K562 (cell line): Measurements from ENCODE around the gene ARHGAP30. TPM values are rescaled to one million over a fixed set of nuclear protein-coding genes. Genes with fewer than 3 reads are reported as not detected.
A peak's percentile ranks its signal among the peaks of the same experiment; 100 is the strongest.

Experiments used
- ATAC-seq: fragments of 200-7000 bp; cut with Tn5 transposase; 3 replicates; pipeline ENCODE4 v1.9.1; 2020; ENCODE audit warnings: moderate library complexity
- BruUV-seq: library from RNA; stranded (reverse); fragments of 400-500 nt; replicated peaks from 2 replicates; lab custom pipeline; 2021; lab: Mats Ljungman, UMichigan
- CTCF ChIA-PET: fragments of 300-600 bp; formaldehyde crosslinking; extraction: SDS; loops from one replicate; lab custom pipeline; 2021; ENCODE audit warnings: low intra/inter-chr PET ratio; lab: Yijun Ruan, JAX
- POLR2A ChIA-PET: fragments of 300-600, 350-650 bp; sonication (Branson Sonifier 250); formaldehyde crosslinking; extraction: SDS; loops from one replicate; lab custom pipeline; 2021; ENCODE audit warnings: antibody characterized with exemption, inconsistent platforms; lab: Yijun Ruan, JAX
- DNase-seq, 4 experiments: peaks; one replicate each; pipeline versions ENCODE4 v3.0.0 to v3.0.0-alpha.2; 2011 to 2018; ENCODE audit warnings: low spot score in 3 of 4, mixed read lengths in 3 of 4; ENCODE audit errors: extremely low read depth in 1 of 4
- FAIRE-seq: peaks from 2 replicates; lab custom pipeline; 2011; peaks lifted over from hg19 to GRCh38; lab: Jason Lieb, UNC
- H2AFZ ChIP-seq: 2 replicates; pipeline ENCODE4 v1.6.0; 2011; ENCODE audit warnings: low read depth, low read length, control low read depth, inconsistent platforms
- H3K27ac ChIP-seq: fragments of 200-600 bp; 3 replicates; pipeline ENCODE4 v1.8.0; 2011; ENCODE audit warnings: low read depth, mild to moderate bottlenecking, control low read depth, inconsistent platforms, low read length, moderate library complexity, mixed read lengths; ENCODE audit errors: extremely low read depth
- H3K27me3 ChIP-seq, 2 experiments: fragments of 300-600 bp in 1 of 2; 2 replicates in 1 of 2; 3 replicates in 1 of 2; pipeline versions ENCODE4 v1.6.0 to v1.8.0; 2011; ENCODE audit warnings: inconsistent platforms in 2 of 2, low read length in 2 of 2, mild to moderate bottlenecking in 1 of 2, mixed read lengths in 1 of 2, moderate library complexity in 1 of 2; ENCODE audit not compliant: control insufficient read depth in 2 of 2, insufficient read depth in 2 of 2
- H3K36me3 ChIP-seq: fragments of 300-600 bp; 3 replicates; pipeline ENCODE4 v1.8.0; 2011; ENCODE audit warnings: mild to moderate bottlenecking, low read length, inconsistent platforms; ENCODE audit not compliant: control insufficient read depth, insufficient read depth
- H3K4me1 ChIP-seq, 2 experiments: fragments of 200-600 bp in 1 of 2; replicated peaks in 1 of 2; 2 replicates in 1 of 2; 3 replicates in 1 of 2; pipeline versions ENCODE4 v1.5.1 to v1.8.0; 2011; ENCODE audit warnings: inconsistent platforms in 2 of 2, low read length in 2 of 2, mild to moderate bottlenecking in 1 of 2, mixed read lengths in 1 of 2, moderate library complexity in 1 of 2; ENCODE audit not compliant: control insufficient read depth in 2 of 2, insufficient read depth in 2 of 2
- H3K4me2 ChIP-seq: 2 replicates; pipeline ENCODE4 v1.6.1; 2011; ENCODE audit warnings: low read length, control low read depth, inconsistent platforms, mixed read lengths; ENCODE audit not compliant: insufficient read depth
- H3K4me3 ChIP-seq: fragments of 200-600 bp; sonication (generic), shearing (Covaris generic); 2 replicates; pipeline ENCODE4 v1.5.1; 2016; ENCODE audit warnings: control low read depth, inconsistent platforms
- H3K79me2 ChIP-seq: fragments of 200-600 bp; 3 replicates; pipeline ENCODE4 v1.8.0; 2011; ENCODE audit warnings: low read length, inconsistent platforms; ENCODE audit not compliant: control insufficient read depth, insufficient read depth
- H3K9ac ChIP-seq, 2 experiments: 2 replicates each; pipeline versions ENCODE4 v1.6.0 to v1.6.1; 2011; ENCODE audit warnings: low read depth in 2 of 2, low read length in 2 of 2, control low read depth in 1 of 2, inconsistent platforms in 1 of 2, mild to moderate bottlenecking in 1 of 2, mixed read lengths in 1 of 2; ENCODE audit not compliant: insufficient read depth in 1 of 2
- H3K9me1 ChIP-seq: one replicate; pipeline ENCODE4 v1.6.0; 2011; ENCODE audit warnings: inconsistent platforms, mild to moderate bottlenecking, low read length, moderate library complexity; ENCODE audit not compliant: control insufficient read depth, insufficient read depth
- H3K9me3 ChIP-seq: replicated peaks from 2 replicates; pipeline ENCODE4 v1.5.1; 2011; ENCODE audit warnings: low read depth, low read length, inconsistent platforms; ENCODE audit not compliant: control insufficient read depth, insufficient read depth
- H4K20me1 ChIP-seq: replicated peaks from 2 replicates; pipeline ENCODE4 v1.6.1; 2011; ENCODE audit warnings: low read length, inconsistent platforms, mixed read lengths; ENCODE audit not compliant: control insufficient read depth, insufficient read depth
- ARID4B ChIP-seq: sonication (generic); formaldehyde crosslinking; IDR thresholded peaks from 2 replicates; pipeline ENCODE4 v1.8.0; 2022; ENCODE audit warnings: mild to moderate bottlenecking, missing genetic modification reagents
- CTCF ChIP-seq, 3 experiments: IDR thresholded peaks in 2 of 3; conservative IDR thresholded peaks in 1 of 3; 2 replicates each; pipeline ENCODE4 v1.5.1; 2011 to 2012; ENCODE audit warnings: low read length in 3 of 3, mild to moderate bottlenecking in 3 of 3, control low read depth in 2 of 3, improper control_type of control experiment in 1 of 3, inconsistent platforms in 1 of 3, low read depth in 1 of 3, mixed read lengths in 1 of 3, moderate library complexity in 1 of 3; ENCODE audit not compliant: insufficient read depth in 2 of 3
- EGR1 ChIP-seq: fragments of 450-650 bp; conservative IDR thresholded peaks from 2 replicates; pipeline ENCODE4 v1.6.1; 2017; ENCODE audit warnings: mild to moderate bottlenecking
- EHMT2 ChIP-seq: fragments of 450-650 bp; IDR thresholded peaks from 2 replicates; pipeline ENCODE4 v1.6.1; 2018; ENCODE audit warnings: antibody characterized with exemption
- PRMT5 ChIP-seq: sonication (generic); formaldehyde crosslinking; IDR thresholded peaks from 2 replicates; pipeline ENCODE4 v1.5.0; 2020; ENCODE audit warnings: missing genetic modification reagents
- RAD21 ChIP-seq, 2 experiments: fragments of 250-450 bp in 1 of 2; fragments of 450-650 bp in 1 of 2; sonication (Bioruptor Pico) in 1 of 2; formaldehyde crosslinking in 1 of 2; IDR thresholded peaks in 1 of 2; conservative IDR thresholded peaks in 1 of 2; 2 replicates each; pipeline versions ENCODE4 v1.4.0 to v1.8.0; 2020 to 2022; ENCODE audit warnings: mild to moderate bottlenecking in 2 of 2, moderate library complexity in 1 of 2
- SMAD4 ChIP-seq: fragments of 250-450 bp; sonication (Bioruptor Pico); conservative IDR thresholded peaks from 2 replicates; pipeline ENCODE4 v1.8.0; 2021; ENCODE audit warnings: inconsistent platforms, mild to moderate bottlenecking, moderate library complexity
- SMARCA5 ChIP-seq: fragments of 450-650 bp; IDR thresholded peaks from 2 replicates; pipeline ENCODE4 v1.6.1; 2016
- ZNF124 ChIP-seq: sonication (generic); formaldehyde crosslinking; IDR thresholded peaks from 2 replicates; pipeline ENCODE4 v1.8.1; 2022; ENCODE audit warnings: missing genetic modification reagents
- WGBS: fragments of 100-300 bp; shearing (Covaris generic); methylation state at CpG from one replicate; pipeline ENCODE4 v1.1.6; 2016; ENCODE audit warnings: low coverage, mixed read lengths; ENCODE audit not compliant: insufficient coverage; ENCODE audit errors: missing lambda C conversion rate; 5-methylcytosine and 5-hydroxymethylcytosine counted together
- in situ Hi-C: fragments of 300-500 bp; cut with MboI; formaldehyde crosslinking; loops from 4 replicates; pipeline ENCODE4 v1.15.0; 2018; ENCODE audit warnings: inconsistent platforms, mixed read lengths
- intact Hi-C: fragments of 100-400 bp; cut with micrococcal nuclease; formaldehyde crosslinking; loops from 2 replicates; pipeline ENCODE4 v1.14.2; 2022
- polyA plus RNA-seq, 8 experiments: library from polyadenylated mRNA; depleted of rRNA in 4 of 8; stranded (reverse) in 5 of 8; unstranded in 3 of 8; fragments of >200 nt; fragmentation: Nextera tagmentation in 2 of 8; fragmentation: Illumina TruSeq in 1 of 8; extraction: Ambion mirVana in 2 of 8; extraction: Trizol in 1 of 8; gene quantifications; 2 replicates each; pipeline versions ENCODE4 v1.2.1 to v1.2.3, GENCODE V29; 2011 to 2014; ENCODE audit warnings: inconsistent platforms in 1 of 8, missing spikeins in 1 of 8
- total RNA-seq, 7 experiments: library from RNA; depleted of rRNA in 6 of 7; stranded (reverse); fragments of >200 nt in 6 of 7; fragmentation: Illumina TruSeq in 2 of 7; extraction: Trizol in 2 of 7; gene quantifications; 2 replicates each; pipeline versions ENCODE4 v1.2.1 to v1.2.3, GENCODE V29; 2011 to 2021; ENCODE audit warnings: low replicate concordance in 1 of 7

The ARHGAP30 gene
- total and polyA plus RNA-seq, 9 of the 15 experiments (the other 6 are each of a cell fraction or from before 2014, with no cell fraction given), result 0.01 to 0.73 (median 0.12) TPM

GRCh38 chr1:161059293-161059692 is 10.4 kb downstream of the ARHGAP30 start:
- Histone ChIP-seq H3K36me3 (no peaks in the 10 kb centered on the region), H3K9ac (peak overlapping the region in 1 of 2 experiments; percentile 50; a peak in 1 of 4 replicates), H2AFZ (peak overlapping the region; percentile 46), H3K4me3 (no peak overlapping the region), H3K4me1 (peaks cover 0 to 3% of the 10 kb centered on the region in 2 experiments; a peak in 2 of 5 replicates), H3K27ac (no peak overlapping the region), H3K27me3 (no peaks in the 10 kb centered on the region; a peak in 1 of 5 replicates), H3K9me3 (no peaks in the 10 kb centered on the region), H3K4me2 (no peak overlapping the region), H3K79me2 (no peaks in the 10 kb centered on the region), H4K20me1 (no peaks in the 10 kb centered on the region), H3K9me1 (no peaks in the 10 kb centered on the region)
- TF ChIP-seq ZNF124 (CRISPR knock-in tag) (no peak), SMARCA5 (0 out of 2 replicates have a peak, but pooled peaks have one; percentile 21), EHMT2 (0 out of 2 replicates have a peak, but pooled peaks have one; percentile 28), EGR1 (peak; percentile 24; the same call in 1 of the 2 replicates)
- POLR2A ChIA-PET, result interaction anchor here (1.0 to 1.2 kb wide), 2 partner anchors 12 to 14 kb away, joined by 6 to 7 read pairs; partner anchors contain the start of gene USF1
- in situ Hi-C loops, result no loop called here
- FAIRE-seq, result no peak
- CTCF ChIA-PET, result no interaction called here
- ATAC-seq, result peak; percentile 78
- no peak for DNase-seq
- 14% methylated on average over 5 of the region's 6 CpGs for WGBS
- intact Hi-C loops, result no loop called here
- BruUV-seq, result no TSS peak

- no peaks in the 10 kb centered on the region for H3K79me2 ChIP-seq
- in situ Hi-C loops, result no loop called here
- CTCF ChIA-PET, result no interaction called here
- H3K9me1 ChIP-seq, result no peaks in the 10 kb centered on the region
- DNase-seq (peak in 1 of 4 experiments; percentile 16), FAIRE-seq (no peak), ATAC-seq (peak; percentile 36; the same call in 2 of the 3 replicates)
- intact Hi-C loops, result no loop called here
- H3K36me3 ChIP-seq, result no peaks in the 10 kb centered on the region
- POLR2A ChIA-PET, result interaction anchor here (0.6 to 2.6 kb wide), 3 partner anchors 9 to 756 kb away, joined by 3 to 13 read pairs (median 3); partner anchors contain the start of gene USF1
- H3K27ac ChIP-seq, result no peak overlapping the region
- BruUV-seq, result no TSS peak
- H3K27me3 ChIP-seq, result no peaks in the 10 kb centered on the region
- no peaks in the 10 kb centered on the region for H3K9me3 ChIP-seq
- H3K4me2 ChIP-seq, result no peak overlapping the region
- H3K9ac ChIP-seq, result peak overlapping the region in 1 of 2 experiments; percentile 17; a peak in 1 of 4 replicates
- no peaks in the 10 kb centered on the region for H4K20me1 ChIP-seq
- H2AFZ ChIP-seq, result no peak overlapping the region
- peaks cover 3 to 5% of the 10 kb centered on the region in 2 experiments; a peak in 4 of 5 replicates for H3K4me1 ChIP-seq
- WGBS, result 39% methylated on average over 7 of the region's 7 CpGs
- no peak for TF ChIP-seq PRMT5 (CRISPR knock-in tag)
- no peak for TF ChIP-seq ARID4B (CRISPR knock-in tag)
- TF ChIP-seq SMAD4 (CRISPR knock-in tag), result no peak
- peak in 1 of 2 experiments; percentile 21; a peak in 1 of 4 replicates for TF ChIP-seq RAD21 (CRISPR knock-in tag; conservative IDR thresholded peaks at IDR 0.05 in 1 of 2, IDR thresholded peaks at IDR 0.05 in 1 of 2)
- TF ChIP-seq CTCF (IDR thresholded peaks at IDR 0.05 in 2 of 3, conservative IDR thresholded peaks at IDR 0.05 in 1 of 3; ENCODE audit: insufficient read depth in 2 of 3, low read depth in 1 of 3, low read length in 3 of 3), result peak in 2 of 3 experiments; percentile 6 to 25; a peak in 1 of 6 replicates
- no peak overlapping the region for H3K4me3 ChIP-seq
Observed at GRCh38 chr1:161054805-161055204, 14.9 kb downstream of the ARHGAP30 start.
